GM20431 (cell line): ENCODE measurements around the gene OS9.
"Not testable (repeated sequence)": the region's sequence is repeated elsewhere in the genome, so short reads cannot be mapped to it uniquely, and the experiment has no call there.

Source experiments
- in situ Hi-C: fragments of 300-500 bp; cut with MseI, MboI; formaldehyde crosslinking; loops from one replicate; pipeline ENCODE4 v1.15.0; 2020; ENCODE audit warnings: low sequenced_read_pairs; ENCODE audit not compliant: unreplicated experiment

Gene OS9, protein sequence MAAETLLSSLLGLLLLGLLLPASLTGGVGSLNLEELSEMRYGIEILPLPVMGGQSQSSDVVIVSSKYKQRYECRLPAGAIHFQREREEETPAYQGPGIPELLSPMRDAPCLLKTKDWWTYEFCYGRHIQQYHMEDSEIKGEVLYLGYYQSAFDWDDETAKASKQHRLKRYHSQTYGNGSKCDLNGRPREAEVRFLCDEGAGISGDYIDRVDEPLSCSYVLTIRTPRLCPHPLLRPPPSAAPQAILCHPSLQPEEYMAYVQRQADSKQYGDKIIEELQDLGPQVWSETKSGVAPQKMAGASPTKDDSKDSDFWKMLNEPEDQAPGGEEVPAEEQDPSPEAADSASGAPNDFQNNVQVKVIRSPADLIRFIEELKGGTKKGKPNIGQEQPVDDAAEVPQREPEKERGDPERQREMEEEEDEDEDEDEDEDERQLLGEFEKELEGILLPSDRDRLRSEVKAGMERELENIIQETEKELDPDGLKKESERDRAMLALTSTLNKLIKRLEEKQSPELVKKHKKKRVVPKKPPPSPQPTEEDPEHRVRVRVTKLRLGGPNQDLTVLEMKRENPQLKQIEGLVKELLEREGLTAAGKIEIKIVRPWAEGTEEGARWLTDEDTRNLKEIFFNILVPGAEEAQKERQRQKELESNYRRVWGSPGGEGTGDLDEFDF

GRCh38 chr12:57693659-57694458 is at the start of gene OS9:
TSS of gene OS9 (plus strand) at chr12:57694132. CDS start at chr12:57694162, 30 bp downstream.
- in situ Hi-C loops = no loop called here

GRCh38 chr12:57645990-57646658 is 47.8 kb upstream of the OS9 start:
- in situ Hi-C loops = not testable (repeated sequence)

DNA sequence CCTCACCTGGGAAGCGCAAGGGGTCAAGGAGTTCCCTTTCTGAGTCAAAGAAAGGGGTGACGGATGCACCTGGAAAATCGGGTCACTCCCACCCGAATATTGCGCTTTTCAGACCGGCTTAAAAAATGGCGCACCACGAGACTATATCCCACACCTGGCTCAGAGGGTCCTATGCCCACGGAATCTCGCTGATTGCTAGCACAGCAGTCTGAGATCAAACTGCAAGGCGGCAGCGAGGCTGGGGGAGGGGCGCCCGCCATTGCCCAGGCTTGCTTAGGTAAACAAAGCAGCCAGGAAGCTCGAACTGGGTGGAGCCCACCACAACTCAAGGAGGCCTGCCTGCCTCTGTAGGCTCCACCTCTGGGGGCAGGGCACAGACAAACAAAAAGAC is 47.3 kb upstream of the OS9 start:
- in situ Hi-C loops = not testable (repeated sequence)

GRCh38 chr12:57654042-57654441 is 39.9 kb upstream of the OS9 start:
- in situ Hi-C loops = no loop called here

- in situ Hi-C loops = no loop called here
Measured at GRCh38 chr12:57655541-57656240, 38.2 kb upstream of the OS9 start.

DNA sequence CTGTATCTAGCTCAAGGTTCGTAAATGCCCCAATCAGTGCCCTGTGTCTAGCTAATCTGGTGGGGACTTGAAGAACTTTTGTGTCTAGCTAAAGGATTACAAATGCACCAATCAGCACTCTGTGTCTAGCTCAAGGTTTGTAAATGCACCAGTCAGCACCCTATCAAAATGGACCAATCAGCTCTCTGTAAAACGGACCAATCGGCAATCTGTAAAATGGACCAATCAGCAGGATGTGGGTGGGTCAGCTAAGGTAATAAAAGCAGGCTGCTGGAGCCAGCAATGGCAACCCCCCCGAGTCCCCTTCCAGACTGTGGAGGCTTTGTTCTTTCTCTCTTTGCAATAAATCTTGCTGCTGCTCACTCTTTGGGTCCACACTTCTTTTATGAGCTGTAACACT is 37.5 kb upstream of the OS9 start:
- in situ Hi-C loops = not testable (repeated sequence)

- in situ Hi-C loops = no loop called here
Measured at GRCh38 chr12:57657744-57658143, 36.2 kb upstream of the OS9 start.

- in situ Hi-C loops = no loop called here
Measured at GRCh38 chr12:57658890-57659289, 35.0 kb upstream of the OS9 start.

- in situ Hi-C loops = no loop called here
Measured at GRCh38 chr12:57661376-57661775, 32.6 kb upstream of the OS9 start.

DNA sequence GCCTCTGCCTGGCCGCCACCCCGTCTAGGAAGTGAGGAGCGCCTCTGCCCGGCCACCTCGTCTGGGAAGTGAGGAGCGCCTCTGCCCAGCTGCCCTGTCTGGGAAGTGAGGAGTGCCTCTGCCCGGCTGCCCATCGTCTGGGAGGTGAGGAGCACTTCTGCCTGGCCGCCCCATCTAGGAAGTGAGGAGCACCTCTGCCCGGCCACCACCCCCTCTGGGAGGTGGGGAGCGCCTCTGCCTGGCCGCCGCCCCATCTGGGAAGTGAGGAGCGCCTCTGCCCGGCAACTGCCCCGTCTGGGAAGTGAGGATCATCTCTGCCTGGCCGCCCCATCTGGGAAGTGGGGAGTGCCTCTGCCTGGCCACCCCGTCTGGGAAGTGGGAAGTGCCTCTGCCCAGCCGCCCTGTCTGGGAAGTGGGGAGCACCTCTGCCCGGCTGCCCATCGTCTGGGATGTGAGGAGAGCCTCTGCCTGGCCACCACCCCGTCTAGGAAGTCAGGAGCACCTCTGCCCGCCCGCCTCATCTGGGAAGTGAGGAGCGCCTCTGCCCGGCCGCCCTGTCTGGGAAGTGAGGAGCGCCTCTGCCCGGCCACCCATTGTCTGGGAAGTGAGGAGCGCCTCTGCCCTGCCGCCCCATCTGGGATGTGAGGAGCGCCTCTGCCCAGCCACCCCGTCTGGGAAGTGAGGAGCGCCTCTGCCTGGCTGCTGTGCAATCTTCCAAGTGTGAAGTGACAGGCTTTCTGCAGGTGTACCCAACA is 28.7 kb upstream of the OS9 start:
- in situ Hi-C loops = not testable (repeated sequence)

DNA sequence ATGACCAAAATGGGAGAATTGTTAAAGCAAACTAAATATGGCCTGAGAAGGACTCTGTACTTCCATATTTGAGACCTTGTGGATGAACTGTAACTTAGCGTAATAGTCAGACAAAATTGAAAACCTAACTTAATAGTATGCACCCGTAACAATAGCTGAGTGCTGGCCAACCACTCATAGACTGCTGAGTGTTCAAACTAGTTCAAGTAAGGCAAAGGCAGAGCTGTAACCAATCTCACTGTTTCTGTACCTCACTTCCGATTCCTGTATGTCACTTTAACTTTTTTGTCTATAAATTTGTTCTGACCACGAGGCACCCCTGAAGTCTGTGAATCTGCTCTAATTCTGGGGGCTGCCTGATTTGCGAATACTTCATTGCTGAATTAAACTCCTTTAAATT is 27.0 kb upstream of the OS9 start:
- in situ Hi-C loops = no loop called here

DNA sequence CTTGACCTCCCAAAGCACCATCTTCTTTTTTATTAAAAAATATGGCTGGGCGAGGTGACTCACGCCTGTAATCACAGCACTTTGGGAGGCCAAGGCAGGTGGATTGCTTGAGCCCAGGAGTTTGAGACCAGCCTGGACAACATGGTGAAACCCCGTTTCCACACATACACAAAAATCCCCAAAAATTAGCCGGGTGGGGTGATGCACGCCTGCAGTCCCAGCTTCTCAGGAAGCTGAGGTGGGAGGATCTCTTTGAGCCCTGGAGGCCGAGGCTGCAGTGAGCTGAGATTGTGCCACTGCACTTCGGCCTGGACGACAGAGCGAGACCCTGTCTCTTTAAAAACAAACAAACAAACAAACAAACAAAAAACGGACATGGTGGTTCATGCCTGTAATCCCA is 24.2 kb upstream of the OS9 start:
- in situ Hi-C loops = not testable (repeated sequence)

DNA sequence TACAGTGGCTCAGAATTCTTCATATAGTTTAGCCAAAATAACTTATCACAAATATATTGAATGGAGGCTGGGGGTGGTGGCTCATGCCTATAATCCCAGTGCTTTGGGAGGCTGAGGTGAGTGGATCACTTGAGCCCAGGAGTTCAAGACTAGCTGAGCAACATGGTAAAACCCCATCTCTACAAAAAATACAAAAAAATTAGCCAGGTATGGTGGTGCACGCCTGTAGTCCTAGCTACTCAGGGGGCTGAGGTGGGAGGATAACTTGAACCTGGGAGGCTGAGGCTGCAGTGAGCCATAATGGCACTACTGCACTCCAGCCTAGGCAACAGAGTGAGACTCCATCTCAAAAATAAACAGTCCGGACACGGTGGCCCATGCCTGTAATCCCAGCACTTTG is 22.1 kb upstream of the OS9 start:
- in situ Hi-C loops = not testable (repeated sequence)

- in situ Hi-C loops = no loop called here
Measured at GRCh38 chr12:57672801-57673200, 21.1 kb upstream of the OS9 start.

GRCh38 chr12:57674691-57675090 is 19.2 kb upstream of the OS9 start:
- in situ Hi-C loops = no loop called here

DNA sequence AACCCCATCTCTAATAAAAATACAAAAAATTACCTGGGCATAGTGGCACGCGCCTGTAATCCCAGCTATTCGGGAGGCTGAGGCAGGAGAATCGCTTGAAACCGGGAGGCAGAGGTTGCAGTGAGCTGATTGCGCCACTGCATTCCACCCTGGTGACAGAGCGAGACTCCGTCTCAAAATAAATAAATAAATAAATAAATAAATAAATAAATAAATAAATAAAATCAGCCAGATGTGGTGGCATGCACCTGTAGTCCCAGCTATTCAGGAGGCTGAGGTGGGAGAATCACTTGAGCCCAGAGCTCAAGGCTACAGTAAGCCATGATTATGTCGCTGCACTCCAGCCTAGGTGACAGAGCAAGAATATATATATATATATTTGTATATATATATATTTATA is 16.0 kb upstream of the OS9 start:
- in situ Hi-C loops = not testable (repeated sequence)

- in situ Hi-C loops = no loop called here
Measured at GRCh38 chr12:57679697-57680096, 14.2 kb upstream of the OS9 start.

- in situ Hi-C loops = no loop called here
Measured at GRCh38 chr12:57687862-57688261, 6.1 kb upstream of the OS9 start.

GRCh38 chr12:57688931-57689330 is 5.0 kb upstream of the OS9 start:
- in situ Hi-C loops = no loop called here
